DND-41 (cell line): ENCODE measurements around the gene SOS1.

ENCODE experiments used
- EZH2 ChIP-seq: IDR thresholded peaks from 3 replicates; pipeline ENCODE4 v1.6.1; 2012; ENCODE audit warnings: borderline replicate concordance, low read depth, mild to moderate bottlenecking, moderate library complexity, low read length, inconsistent platforms; ENCODE audit not compliant: severe bottlenecking
- TF ChIP-seq, protein P1 (sequence below): IDR thresholded peaks from 2 replicates; pipeline ENCODE4 v1.5.1; 2012; ENCODE audit warnings: borderline replicate concordance, low read length, moderate library complexity, mild to moderate bottlenecking; ENCODE audit not compliant: poor library complexity, severe bottlenecking; ENCODE audit errors: extremely low read depth

DNA sequence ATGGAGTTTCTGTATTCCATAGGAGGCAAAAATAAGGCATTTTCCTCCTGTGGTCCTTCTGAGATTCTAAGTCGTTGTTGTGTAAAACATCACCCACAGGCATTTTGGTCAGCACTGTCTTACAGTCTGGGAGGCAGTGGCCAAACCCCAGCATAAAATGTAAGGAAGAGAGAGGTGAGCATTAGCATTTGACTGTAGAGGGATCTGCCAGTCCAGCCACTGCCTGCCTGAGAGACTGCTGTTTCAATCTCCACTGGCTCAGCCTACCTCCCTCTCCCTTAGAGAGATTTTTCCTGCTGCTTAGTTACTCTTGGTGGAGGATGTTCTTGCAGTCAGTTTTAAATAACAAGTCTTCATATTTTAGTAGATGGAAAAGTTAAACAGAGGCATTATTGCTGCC, 154.2 kb downstream of the SOS1 start:
- TF ChIP-seq, protein P1, sequence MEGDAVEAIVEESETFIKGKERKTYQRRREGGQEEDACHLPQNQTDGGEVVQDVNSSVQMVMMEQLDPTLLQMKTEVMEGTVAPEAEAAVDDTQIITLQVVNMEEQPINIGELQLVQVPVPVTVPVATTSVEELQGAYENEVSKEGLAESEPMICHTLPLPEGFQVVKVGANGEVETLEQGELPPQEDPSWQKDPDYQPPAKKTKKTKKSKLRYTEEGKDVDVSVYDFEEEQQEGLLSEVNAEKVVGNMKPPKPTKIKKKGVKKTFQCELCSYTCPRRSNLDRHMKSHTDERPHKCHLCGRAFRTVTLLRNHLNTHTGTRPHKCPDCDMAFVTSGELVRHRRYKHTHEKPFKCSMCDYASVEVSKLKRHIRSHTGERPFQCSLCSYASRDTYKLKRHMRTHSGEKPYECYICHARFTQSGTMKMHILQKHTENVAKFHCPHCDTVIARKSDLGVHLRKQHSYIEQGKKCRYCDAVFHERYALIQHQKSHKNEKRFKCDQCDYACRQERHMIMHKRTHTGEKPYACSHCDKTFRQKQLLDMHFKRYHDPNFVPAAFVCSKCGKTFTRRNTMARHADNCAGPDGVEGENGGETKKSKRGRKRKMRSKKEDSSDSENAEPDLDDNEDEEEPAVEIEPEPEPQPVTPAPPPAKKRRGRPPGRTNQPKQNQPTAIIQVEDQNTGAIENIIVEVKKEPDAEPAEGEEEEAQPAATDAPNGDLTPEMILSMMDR, result no peak
- no peak for TF ChIP-seq EZH2
